Body of pancreas (tissue), 4 donors: Measurements from ENCODE around the gene EFHC2.

Source experiments
- CTCF ChIP-seq, 7 experiments: fragments of 450-650 bp in 4 of 7; fragments of 200-600 bp in 3 of 7; sonication (generic) in 3 of 7; IDR thresholded peaks; one replicate each; pipeline ENCODE4 v1.5.1; 2016 to 2019; ENCODE audit warnings: antibody characterized with exemption in 7 of 7
- POLR2A ChIP-seq, 3 donors: fragments of 450-650 bp; IDR thresholded peaks; one replicate each; pipeline ENCODE4 v1.6.1; 2016; ENCODE audit warnings: antibody characterized with exemption in 3 of 3, mild to moderate bottlenecking in 2 of 3

- no peak for TF ChIP-seq CTCF (IDR thresholded peaks at IDR 0.05)
- TF ChIP-seq POLR2A (IDR thresholded peaks at IDR 0.05): no peak
Measured at GRCh38 chrX:44162964-44163475, 180.5 kb downstream of the EFHC2 start.
